GM12891 (cell line): ENCODE results near the gene SLC35B1.

Source experiments
- POLR2A ChIP-seq: IDR thresholded peaks from 2 replicates; pipeline ENCODE4 v1.6.1; 2011; ENCODE audit warnings: low read depth, low read length, control low read depth
- POLR2AphosphoS5 ChIP-seq: IDR thresholded peaks from 2 replicates; pipeline ENCODE4 v1.6.1; 2011; ENCODE audit warnings: low read depth, low read length, control low read depth

DNA sequence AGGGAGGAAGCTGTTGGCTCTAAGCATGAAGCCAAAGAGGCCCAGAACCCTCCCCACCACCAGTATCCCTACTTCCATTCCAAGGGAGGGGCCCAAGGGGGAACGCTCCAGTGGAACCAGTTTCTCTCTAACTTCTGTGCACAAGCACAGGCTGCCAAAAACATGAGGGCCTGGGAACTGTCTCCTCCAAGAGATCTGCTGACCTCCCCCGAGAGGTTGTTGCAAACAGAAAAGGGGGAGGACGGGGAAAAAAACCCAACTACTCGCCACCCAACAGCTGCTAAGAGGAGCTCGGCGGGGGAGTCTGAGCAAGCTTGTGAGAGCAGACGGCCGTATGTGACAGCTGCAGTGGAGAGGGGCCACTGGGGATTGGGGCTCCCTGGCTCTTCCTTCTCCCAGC lies 15.7 kb upstream of the SLC35B1 start:
- TF ChIP-seq POLR2A (no peak), POLR2AphosphoS5 (no peak)
